SK-N-MC (cell line): Measurements from ENCODE around the gene MRPL44.

Experiments used
- EZH2 ChIP-seq: fragments of 200-600 bp; sonication (generic); IDR thresholded peaks from one replicate; pipeline ENCODE4 v1.6.1; 2017; ENCODE audit warnings: antibody characterized with exemption
- FOXP2 ChIP-seq: optimal IDR thresholded peaks from 2 replicates; pipeline ENCODE3; 2011; ENCODE audit warnings: mild to moderate bottlenecking, moderate library complexity; ENCODE audit not compliant: insufficient read depth; ENCODE audit errors: extremely low read length, control extremely low read depth
- POLR2AphosphoS5 ChIP-seq: IDR thresholded peaks from 2 replicates; pipeline ENCODE4 v1.6.1; 2012; ENCODE audit warnings: mild to moderate bottlenecking, low read depth, low read length, borderline replicate concordance

DNA sequence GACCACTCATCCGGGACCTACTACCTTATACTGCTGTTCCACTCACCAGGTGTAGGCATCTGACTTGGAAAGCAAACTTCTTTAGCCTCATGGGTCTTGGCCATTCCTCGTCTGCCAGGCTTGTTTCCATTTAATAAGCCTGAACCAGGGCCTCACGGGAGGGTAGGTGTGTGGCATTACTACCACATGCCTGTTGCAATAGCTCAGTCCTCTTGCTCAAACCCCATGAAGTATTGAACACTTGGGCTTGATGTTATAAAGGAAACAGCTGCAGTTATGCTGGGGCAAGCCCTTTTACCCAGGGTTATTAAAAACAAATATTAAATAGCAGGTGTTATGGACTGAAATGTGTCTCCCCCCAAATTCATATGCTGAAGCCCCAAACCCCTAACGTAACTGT, 21.2 kb downstream of the MRPL44 start:
- TF ChIP-seq POLR2AphosphoS5 (no peak), EZH2 (no peak), FOXP2 (no peak)
